Endothelial cell of umbilical vein (primary cell): Measurements from ENCODE around the gene SYNPR. TPM values are rescaled to one million over a fixed set of nuclear protein-coding genes. Genes with fewer than 3 reads are reported as not detected.

ENCODE experiments used
- BruUV-seq: library from RNA; stranded (reverse); fragments of 400-500 nt; replicated peaks from 2 replicates; lab custom pipeline; 2021; lab: Mats Ljungman, UMichigan
- CTCF ChIA-PET: fragments of 300-600, 350-600 bp; sonication (Branson Sonifier 250); formaldehyde crosslinking; loops from one replicate; lab custom pipeline; 2021; ENCODE audit warnings: antibody characterized with exemption, inconsistent platforms; lab: Charles Lee
- POLR2A ChIA-PET: fragments of 300-600, 350-600 bp; sonication (Branson Sonifier 250); formaldehyde crosslinking; loops from one replicate; lab custom pipeline; 2021; ENCODE audit warnings: antibody characterized with exemption, inconsistent platforms; lab: Charles Lee
- DNase-seq: peaks from one replicate; pipeline ENCODE4 v3.0.0-alpha.2; 2011; ENCODE audit warnings: low read depth, low spot score
- FAIRE-seq: peaks from 2 replicates; lab custom pipeline; 2011; peaks lifted over from hg19 to GRCh38; lab: Jason Lieb, UNC
- H2AFZ ChIP-seq: 2 replicates; pipeline ENCODE4 v1.6.0; 2012; ENCODE audit warnings: low read depth, low read length, control low read depth, inconsistent platforms
- H3K27ac ChIP-seq: 2 replicates; pipeline ENCODE4 v1.5.1; 2011; ENCODE audit warnings: low read depth, mild to moderate bottlenecking, control low read depth, low read length, moderate library complexity; ENCODE audit not compliant: insufficient read depth
- H3K27me3 ChIP-seq, 2 experiments: 2 replicates each; pipeline versions ENCODE4 v1.6.0 to v1.6.1; 2011; ENCODE audit warnings: low read length in 2 of 2, mixed read lengths in 1 of 2; ENCODE audit not compliant: control insufficient read depth in 2 of 2, insufficient read depth in 2 of 2
- H3K36me3 ChIP-seq, 2 experiments: 2 replicates in 1 of 2; 3 replicates in 1 of 2; pipeline ENCODE4 v1.5.1; 2011; ENCODE audit warnings: low read length in 2 of 2, mild to moderate bottlenecking in 1 of 2, moderate library complexity in 1 of 2; ENCODE audit not compliant: control insufficient read depth in 2 of 2, insufficient read depth in 2 of 2; ENCODE audit errors: extremely low read depth in 1 of 2
- H3K4me1 ChIP-seq: 3 replicates; pipeline ENCODE4 v1.5.1; 2011; ENCODE audit warnings: mild to moderate bottlenecking, low read length; ENCODE audit not compliant: control insufficient read depth, insufficient read depth; ENCODE audit errors: extremely low read depth
- H3K4me2 ChIP-seq: 2 replicates; pipeline ENCODE4 v1.6.1; 2011; ENCODE audit warnings: low read length, control low read depth, mixed read lengths; ENCODE audit not compliant: insufficient read depth
- H3K4me3 ChIP-seq, 3 experiments: fragments of 200-600 bp in 1 of 3; sonication (generic), shearing (Covaris generic) in 1 of 3; replicated peaks in 1 of 3; 2 replicates each; pipeline ENCODE4 v1.5.1; 2011 to 2016; ENCODE audit warnings: control low read depth in 3 of 3, low read length in 3 of 3, mild to moderate bottlenecking in 2 of 3, inconsistent platforms in 1 of 3, low read depth in 1 of 3, moderate library complexity in 1 of 3; ENCODE audit not compliant: insufficient read depth in 1 of 3
- H3K79me2 ChIP-seq: 2 replicates; pipeline ENCODE4 v1.6.0; 2012; ENCODE audit warnings: low read length, inconsistent platforms; ENCODE audit not compliant: control insufficient read depth, insufficient read depth
- H3K9ac ChIP-seq: replicated peaks from 2 replicates; pipeline ENCODE3; 2011; ENCODE audit warnings: low read length, control low read depth; ENCODE audit not compliant: insufficient read depth; ENCODE audit errors: extremely low read depth
- H3K9me1 ChIP-seq: replicated peaks from 3 replicates; pipeline ENCODE4 v1.6.0; 2011; ENCODE audit warnings: mild to moderate bottlenecking, low read length; ENCODE audit not compliant: control insufficient read depth, insufficient read depth; ENCODE audit errors: extremely low read depth
- H3K9me3 ChIP-seq: replicated peaks from 2 replicates; pipeline ENCODE4 v1.5.1; 2012; ENCODE audit warnings: low read length, inconsistent platforms; ENCODE audit not compliant: control insufficient read depth, insufficient read depth
- H4K20me1 ChIP-seq: replicated peaks from 2 replicates; pipeline ENCODE3; 2011; ENCODE audit warnings: mild to moderate bottlenecking, low read length; ENCODE audit not compliant: control insufficient read depth, insufficient read depth; ENCODE audit errors: extremely low read depth
- EZH2 ChIP-seq: IDR thresholded peaks from 2 replicates; pipeline ENCODE4 v1.6.1; 2012; ENCODE audit warnings: borderline replicate concordance, low read depth, mild to moderate bottlenecking, moderate library complexity, low read length, inconsistent platforms; ENCODE audit not compliant: severe bottlenecking
- JUN ChIP-seq: IDR thresholded peaks from 2 replicates; pipeline ENCODE4 v1.6.1; 2011; ENCODE audit warnings: borderline replicate concordance, low read depth; ENCODE audit not compliant: insufficient read length, insufficient read depth
- POLR2AphosphoS5 ChIP-seq: IDR thresholded peaks from 2 replicates; pipeline ENCODE4 v1.6.1; 2012; ENCODE audit warnings: low read depth, mild to moderate bottlenecking, control low read depth, low read length, moderate library complexity; ENCODE audit not compliant: insufficient read depth
- dilution Hi-C: fragments of 300-500 bp; cut with MboI; formaldehyde crosslinking; loops from one replicate; pipeline ENCODE4 v1.15.0; 2019; ENCODE audit warnings: low sequenced_read_pairs; ENCODE audit not compliant: extremely low pct_ligation_motif_present
- intact Hi-C: fragments of 100-400 bp; cut with micrococcal nuclease; formaldehyde crosslinking; loops from one replicate; pipeline ENCODE4 v1.10.0; 2022
- polyA plus RNA-seq, 4 experiments: library from polyadenylated mRNA; depleted of rRNA in 3 of 4; stranded (reverse) in 3 of 4; unstranded in 1 of 4; fragments of >200 nt; gene quantifications; 2 replicates each; pipeline versions ENCODE4 v1.2.1 to v1.2.3, GENCODE V29; 2011 to 2012; ENCODE audit warnings: missing spikeins in 1 of 4
- total RNA-seq: library from RNA; stranded (reverse); gene quantifications from 2 replicates; pipeline ENCODE4 v1.2.3, GENCODE V29; 2021
- TF ChIP-seq, protein P1 (sequence below), 2 donors: IDR thresholded peaks; 1 replicate in 1 of 2; 2 replicates in 1 of 2; pipeline ENCODE4 v1.5.1; 2011; ENCODE audit warnings: low read length in 2 of 2, mild to moderate bottlenecking in 2 of 2, moderate library complexity in 2 of 2, control low read depth in 1 of 2, inconsistent platforms in 1 of 2, low read depth in 1 of 2; ENCODE audit not compliant: insufficient read depth in 1 of 2; ENCODE audit errors: extremely low read depth in 1 of 2
- TF ChIP-seq, protein P2 (sequence below): IDR thresholded peaks from 2 replicates; pipeline ENCODE4 v1.6.1; 2011; ENCODE audit not compliant: insufficient read depth, insufficient read length

Gene SYNPR
- total and polyA plus RNA-seq, 2 donors (not counting 3 experiments of a cell fraction or from before 2014, with no cell fraction given) = not detected

DNA sequence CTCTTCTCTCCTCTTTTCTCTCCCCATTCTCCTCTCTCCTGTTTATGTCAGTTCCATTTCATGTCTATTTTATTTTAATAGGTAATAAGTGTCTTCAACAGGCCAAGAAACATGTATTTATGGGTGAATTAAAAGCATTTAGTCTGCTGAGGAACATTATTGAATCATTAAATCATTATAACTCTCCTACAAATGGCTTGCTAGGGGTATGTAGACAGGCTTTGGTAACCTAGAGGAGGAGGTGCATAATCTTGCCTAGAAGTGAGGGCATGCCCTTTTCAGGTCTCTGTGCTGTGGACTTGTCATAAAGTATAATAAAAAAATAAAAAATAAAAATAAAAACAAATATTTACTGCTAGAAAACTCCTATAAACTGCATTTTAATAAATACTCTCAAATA, 285.5 kb downstream of the SYNPR start:
- DNase-seq (no peak), FAIRE-seq (no peak)
- ChIA-PET POLR2A (no interaction called here), CTCF (no interaction called here)
- intact Hi-C loops (no loop called here), dilution Hi-C loops (no loop called here)
- Histone ChIP-seq H2AFZ (no peak overlapping the region), H3K4me3 (no peak overlapping the region), H3K9me3 (no peaks in the 10 kb centered on the region), H3K4me2 (no peak overlapping the region), H3K9ac (no peak overlapping the region), H3K4me1 (no peaks in the 10 kb centered on the region), H3K27ac (no peak overlapping the region), H3K79me2 (no peaks in the 10 kb centered on the region), H4K20me1 (no peaks in the 10 kb centered on the region), H3K36me3 (no peaks in the 10 kb centered on the region), H3K9me1 (no peaks in the 10 kb centered on the region), H3K27me3 (no peaks in the 10 kb centered on the region)
- TF ChIP-seq JUN = no peak
- TF ChIP-seq EZH2 = no peak
- TF ChIP-seq, protein P1, sequence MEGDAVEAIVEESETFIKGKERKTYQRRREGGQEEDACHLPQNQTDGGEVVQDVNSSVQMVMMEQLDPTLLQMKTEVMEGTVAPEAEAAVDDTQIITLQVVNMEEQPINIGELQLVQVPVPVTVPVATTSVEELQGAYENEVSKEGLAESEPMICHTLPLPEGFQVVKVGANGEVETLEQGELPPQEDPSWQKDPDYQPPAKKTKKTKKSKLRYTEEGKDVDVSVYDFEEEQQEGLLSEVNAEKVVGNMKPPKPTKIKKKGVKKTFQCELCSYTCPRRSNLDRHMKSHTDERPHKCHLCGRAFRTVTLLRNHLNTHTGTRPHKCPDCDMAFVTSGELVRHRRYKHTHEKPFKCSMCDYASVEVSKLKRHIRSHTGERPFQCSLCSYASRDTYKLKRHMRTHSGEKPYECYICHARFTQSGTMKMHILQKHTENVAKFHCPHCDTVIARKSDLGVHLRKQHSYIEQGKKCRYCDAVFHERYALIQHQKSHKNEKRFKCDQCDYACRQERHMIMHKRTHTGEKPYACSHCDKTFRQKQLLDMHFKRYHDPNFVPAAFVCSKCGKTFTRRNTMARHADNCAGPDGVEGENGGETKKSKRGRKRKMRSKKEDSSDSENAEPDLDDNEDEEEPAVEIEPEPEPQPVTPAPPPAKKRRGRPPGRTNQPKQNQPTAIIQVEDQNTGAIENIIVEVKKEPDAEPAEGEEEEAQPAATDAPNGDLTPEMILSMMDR (IDR thresholded peaks at IDR 0.05; ENCODE audit: extremely low read depth in 1 of 2, insufficient read depth in 1 of 2, low read depth in 1 of 2, low read length in 2 of 2) = no peak
- TF ChIP-seq POLR2AphosphoS5 = no peak
- TF ChIP-seq, protein P2, sequence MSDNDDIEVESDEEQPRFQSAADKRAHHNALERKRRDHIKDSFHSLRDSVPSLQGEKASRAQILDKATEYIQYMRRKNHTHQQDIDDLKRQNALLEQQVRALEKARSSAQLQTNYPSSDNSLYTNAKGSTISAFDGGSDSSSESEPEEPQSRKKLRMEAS = no peak
- no TSS peak for BruUV-seq

DNA sequence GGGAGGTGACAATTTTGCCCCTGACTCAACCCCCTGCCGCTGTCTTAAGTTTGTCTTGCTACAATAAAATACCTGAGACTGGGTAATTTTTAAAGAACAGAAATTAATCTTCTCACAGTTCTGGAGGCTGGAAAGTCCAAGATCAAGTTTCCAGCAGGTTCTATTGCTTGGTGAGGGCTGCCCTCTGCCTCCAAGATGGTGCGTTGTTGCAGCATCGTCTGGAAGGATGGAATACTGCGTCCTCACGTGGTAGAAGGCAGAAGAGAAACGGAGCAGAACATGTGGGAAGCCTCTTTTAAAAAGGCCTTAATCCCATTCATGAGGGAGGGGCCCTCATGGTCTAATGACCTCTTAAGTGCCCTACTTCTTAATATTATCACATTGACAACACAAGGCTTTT, 287.1 kb downstream of the SYNPR start:
- intact Hi-C loops = no loop called here
- CTCF ChIA-PET = no interaction called here

More for the DNA sequence above, 287.1 kb downstream of the SYNPR start:
- POLR2A ChIA-PET = no interaction called here
- Histone ChIP-seq H3K27me3 (no peaks in the 10 kb centered on the region), H4K20me1 (no peaks in the 10 kb centered on the region), H2AFZ (no peak overlapping the region), H3K9ac (no peak overlapping the region), H3K4me3 (no peak overlapping the region), H3K36me3 (no peaks in the 10 kb centered on the region), H3K4me2 (no peak overlapping the region), H3K9me1 (no peaks in the 10 kb centered on the region), H3K27ac (no peak overlapping the region), H3K4me1 (no peaks in the 10 kb centered on the region), H3K9me3 (no peaks in the 10 kb centered on the region), H3K79me2 (no peaks in the 10 kb centered on the region)
- TF ChIP-seq, protein P1 (IDR thresholded peaks at IDR 0.05; ENCODE audit: extremely low read depth in 1 of 2, insufficient read depth in 1 of 2, low read depth in 1 of 2, low read length in 2 of 2) = no peak
- no peak for DNase-seq
- BruUV-seq = no TSS peak
- no peak for FAIRE-seq
- dilution Hi-C loops = no loop called here
